NT2/D1 (cell line): Measurements from ENCODE around the gene BCLAF1.

ENCODE experiments used
- YY1 ChIP-seq: IDR thresholded peaks from 2 replicates; pipeline ENCODE4 v1.6.1; 2011; ENCODE audit not compliant: insufficient read length, insufficient read depth
- ZNF274 ChIP-seq: IDR thresholded peaks from 2 replicates; pipeline ENCODE4 v1.6.1; 2011; ENCODE audit warnings: mild to moderate bottlenecking, low read depth, low read length

GRCh38 chr6:136324686-136325380 is 35.2 kb upstream of the BCLAF1 start:
- TF ChIP-seq ZNF274 (no peak), YY1 (no peak)
